HG03045 (cell line): ENCODE data around the gene UNCX.

Experiments
- ATAC-seq: cut with Tn5 transposase; IDR thresholded peaks from one replicate; pipeline ENCODE4 v1.9.1; 2021; ENCODE audit warnings: mild to moderate bottlenecking, moderate library complexity; ENCODE audit not compliant: unreplicated experiment

The UNCX gene

DNA sequence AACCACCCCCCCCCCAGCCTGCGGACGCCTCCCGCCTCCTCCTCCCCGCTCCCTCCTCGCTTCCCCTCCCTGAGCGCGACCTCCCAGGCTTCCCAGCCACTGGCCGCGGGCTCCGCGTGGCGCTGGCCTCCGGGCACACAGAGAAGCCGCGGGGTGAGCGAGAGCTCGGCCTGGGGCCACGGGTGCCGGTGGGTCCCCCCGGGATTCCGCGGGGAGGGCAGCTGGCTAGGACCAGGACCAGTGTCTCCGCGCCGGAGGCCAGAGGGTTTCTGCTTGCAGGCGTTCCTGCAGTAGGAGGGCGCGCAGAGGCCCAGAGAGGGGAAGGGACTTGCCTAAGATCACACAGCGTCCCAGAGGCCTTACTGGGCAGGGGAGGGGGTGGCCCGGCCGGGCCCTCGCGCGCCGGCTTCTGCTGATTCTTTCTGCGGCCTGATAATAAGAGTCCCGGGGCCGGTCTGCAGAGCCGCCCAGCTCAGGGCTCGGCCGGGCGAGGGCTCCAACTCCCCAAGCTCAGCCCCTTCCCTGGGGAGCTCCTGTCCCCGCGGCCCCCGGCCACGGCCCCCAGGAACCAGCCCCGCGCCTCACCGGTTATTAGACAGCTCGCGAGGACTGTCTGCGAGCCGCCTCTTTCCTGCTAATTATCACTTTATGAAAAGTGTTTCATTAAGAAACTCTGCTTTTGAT lies 10.1 kb downstream of the UNCX start:
- ATAC-seq, result no peak

- ATAC-seq, result no peak
Measured at GRCh38 chr7:1243290-1243963, 10.8 kb downstream of the UNCX start.

GRCh38 chr7:1243964-1244416 lies 11.3 kb downstream of the UNCX start:
- ATAC-seq, result no peak

- no peak for ATAC-seq
Measured at GRCh38 chr7:1244700-1245523, 12.2 kb downstream of the UNCX start.

DNA sequence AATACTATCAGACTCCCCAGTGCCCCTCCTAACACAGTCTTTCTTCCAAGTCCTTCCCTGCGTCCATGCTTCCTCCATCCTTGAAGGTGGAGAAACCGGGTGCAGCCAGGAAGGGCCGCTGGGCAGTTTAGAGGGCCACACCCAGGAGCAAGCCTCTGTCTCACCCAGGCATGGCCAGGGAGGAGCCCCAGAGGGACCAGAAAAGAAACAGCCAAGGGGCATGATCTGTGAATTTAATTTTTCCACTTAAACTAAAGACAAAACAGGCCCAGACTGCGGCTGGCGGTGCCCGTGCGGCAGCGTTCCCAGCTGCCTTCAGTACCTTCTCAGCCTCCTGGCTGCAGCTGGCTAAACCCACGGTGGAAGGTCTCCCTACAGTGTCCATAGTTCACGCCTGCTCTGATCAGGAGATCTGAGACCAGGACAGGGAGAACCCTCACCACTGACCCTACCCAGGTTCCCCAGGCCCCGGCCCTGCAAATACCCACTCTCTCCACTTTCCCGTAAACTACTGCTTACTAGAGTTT lies 12.9 kb downstream of the UNCX start:
- ATAC-seq, result no peak

DNA sequence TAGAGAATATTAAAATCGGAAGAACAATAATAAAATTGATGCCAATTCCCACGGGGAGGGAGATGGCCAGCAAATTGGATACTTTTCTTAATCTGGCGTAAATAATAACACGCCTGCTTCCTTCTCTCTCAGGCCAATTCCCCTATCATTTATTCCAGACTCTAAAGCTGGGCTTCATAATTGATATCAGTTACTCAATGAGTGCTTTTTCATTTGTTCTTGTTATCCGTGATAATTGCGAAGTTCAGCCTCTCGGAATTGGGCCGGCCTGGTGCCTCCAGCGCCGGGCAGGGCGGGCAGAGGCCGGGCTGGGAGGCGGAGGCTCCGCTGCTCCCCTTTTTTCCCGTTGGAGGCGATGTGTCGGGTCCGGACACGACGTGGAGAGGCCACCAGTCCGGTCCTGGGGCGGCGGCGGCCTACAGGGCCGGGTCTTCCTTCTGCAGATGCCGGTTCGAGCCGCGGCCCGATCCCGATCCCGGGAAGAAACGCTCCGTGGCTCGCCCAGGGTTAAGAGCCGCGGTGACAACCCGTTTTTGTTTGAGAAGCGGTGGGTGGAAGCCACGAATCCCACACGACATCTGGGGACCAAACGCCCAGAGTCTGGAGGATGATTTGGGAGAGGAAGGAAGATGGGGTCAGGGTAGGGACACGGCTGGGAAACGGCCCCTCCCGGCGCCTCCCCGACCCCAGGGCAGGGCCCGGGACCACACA lies 13.6 kb downstream of the UNCX start:
- no peak for ATAC-seq

- ATAC-seq, result no peak
Measured at GRCh38 chr7:1246871-1247526, 14.3 kb downstream of the UNCX start.

DNA sequence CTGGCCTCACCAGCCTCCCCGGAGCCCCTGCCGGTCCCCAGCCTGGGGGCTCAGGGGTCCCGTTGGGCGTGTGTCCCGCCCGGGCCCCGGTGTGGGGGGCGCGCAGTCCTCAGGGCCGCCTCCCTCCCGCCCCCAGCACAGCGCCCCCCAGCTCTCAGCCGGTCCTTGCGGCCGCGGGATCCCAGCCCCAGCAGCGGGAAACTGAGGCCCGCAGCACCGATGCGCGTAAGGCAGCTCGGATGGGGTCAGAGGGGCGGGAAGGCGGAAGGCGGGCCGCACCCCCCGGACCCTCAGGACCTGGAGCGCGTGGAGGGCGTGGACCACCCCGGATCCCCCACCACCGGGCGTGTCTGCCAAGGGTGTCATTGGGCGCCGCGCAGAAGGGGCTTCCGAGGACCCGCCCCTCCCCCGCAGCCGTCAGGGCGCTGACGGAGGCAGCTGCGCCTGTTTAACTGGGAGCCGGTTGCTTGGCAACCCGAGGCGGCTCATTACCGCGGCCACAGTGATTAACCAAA lies 14.9 kb downstream of the UNCX start:
- ATAC-seq, result no peak

DNA sequence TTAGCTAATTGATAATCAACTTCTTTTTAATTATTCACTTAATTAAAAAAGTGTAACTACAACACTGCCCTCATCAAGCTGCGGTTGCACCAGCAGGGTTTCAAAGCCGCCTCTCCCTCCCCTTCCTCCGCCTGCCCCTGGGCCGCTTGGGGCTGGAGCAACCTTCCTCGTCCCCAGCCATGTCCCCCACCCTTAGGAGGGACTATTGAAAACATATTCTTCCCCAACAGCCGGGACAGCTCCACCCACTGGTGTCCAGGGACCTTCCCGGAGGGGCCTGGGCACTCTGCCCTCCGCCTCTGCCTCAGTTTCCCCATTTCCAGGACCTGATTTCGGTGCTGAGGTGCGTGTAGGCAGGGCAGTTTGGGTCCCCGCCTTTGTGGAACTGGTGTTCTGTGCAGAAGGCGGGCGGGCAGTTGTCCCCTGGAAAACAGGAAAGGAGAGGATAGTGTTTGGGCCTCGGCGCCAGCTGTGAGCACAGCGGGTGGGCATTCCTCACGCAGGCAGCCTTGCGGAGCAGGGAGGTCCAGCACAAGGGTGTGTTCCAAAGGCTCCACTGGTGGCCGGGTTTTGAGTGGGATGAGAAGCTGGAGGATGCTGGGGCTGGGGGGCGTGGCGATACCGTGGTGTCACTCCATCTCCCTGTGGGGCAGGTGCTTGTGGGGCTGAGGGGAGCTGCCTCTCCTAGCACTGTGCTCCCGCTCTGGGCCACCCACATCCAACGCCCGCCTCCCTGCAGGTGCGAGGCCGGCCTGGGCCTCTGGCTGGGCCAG lies 15.7 kb downstream of the UNCX start:
- ATAC-seq, result no peak

DNA sequence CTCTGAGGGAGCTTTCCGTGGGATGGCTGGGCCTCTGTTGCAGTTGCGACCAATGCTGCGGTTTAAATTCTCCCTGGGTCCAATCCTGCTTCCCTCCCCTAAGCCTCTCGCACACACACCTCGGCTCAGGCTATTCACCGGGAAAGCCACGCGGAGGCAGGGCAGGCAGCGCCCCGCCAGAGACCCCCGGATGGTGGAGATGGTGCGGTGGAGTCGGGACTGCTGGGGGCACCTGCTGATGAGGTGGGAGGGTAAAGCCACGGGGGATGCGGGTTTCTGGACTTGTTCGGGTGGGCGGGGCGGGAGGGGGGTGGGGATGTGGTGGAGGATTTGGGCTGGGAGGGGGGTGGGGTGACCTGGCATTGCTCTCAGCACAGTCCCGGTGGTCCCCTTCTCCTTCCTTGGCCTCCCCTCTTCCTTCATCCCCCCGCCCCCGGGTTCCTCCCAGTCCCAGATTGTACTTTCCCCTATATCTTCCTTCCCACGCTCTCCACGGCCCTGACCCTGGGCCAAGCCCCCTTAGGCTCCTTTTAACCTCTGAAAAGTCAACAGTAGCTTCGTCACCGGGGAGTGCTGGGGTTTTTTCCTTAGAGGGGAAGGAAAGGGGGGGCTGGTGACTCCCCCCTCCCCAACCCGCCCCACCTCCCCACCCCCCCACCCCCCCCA lies 16.4 kb downstream of the UNCX start:
- no peak for ATAC-seq

DNA sequence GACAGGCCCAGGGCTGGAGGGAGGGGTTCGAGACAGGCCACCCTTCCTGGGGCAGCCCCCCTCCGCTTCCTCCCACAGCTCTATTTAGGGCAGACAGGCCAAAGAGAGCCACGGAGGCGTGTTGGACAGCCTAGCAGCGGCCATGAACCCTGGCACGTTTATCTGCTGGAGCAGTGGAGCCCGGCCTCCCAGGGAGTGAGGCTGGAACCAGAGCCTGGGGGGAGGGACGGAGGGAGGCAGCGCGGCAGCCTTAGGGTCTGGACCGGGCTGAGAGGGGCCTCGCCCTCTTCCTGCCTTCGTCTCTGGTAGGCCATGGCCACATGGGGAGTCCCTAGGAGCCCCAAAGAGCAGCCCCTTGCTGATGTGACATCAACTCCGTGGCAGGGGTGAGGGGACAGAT lies 17.1 kb downstream of the UNCX start:
- ATAC-seq, result no peak

GRCh38 chr7:1250901-1251300 lies 18.2 kb downstream of the UNCX start:
- no peak for ATAC-seq

DNA sequence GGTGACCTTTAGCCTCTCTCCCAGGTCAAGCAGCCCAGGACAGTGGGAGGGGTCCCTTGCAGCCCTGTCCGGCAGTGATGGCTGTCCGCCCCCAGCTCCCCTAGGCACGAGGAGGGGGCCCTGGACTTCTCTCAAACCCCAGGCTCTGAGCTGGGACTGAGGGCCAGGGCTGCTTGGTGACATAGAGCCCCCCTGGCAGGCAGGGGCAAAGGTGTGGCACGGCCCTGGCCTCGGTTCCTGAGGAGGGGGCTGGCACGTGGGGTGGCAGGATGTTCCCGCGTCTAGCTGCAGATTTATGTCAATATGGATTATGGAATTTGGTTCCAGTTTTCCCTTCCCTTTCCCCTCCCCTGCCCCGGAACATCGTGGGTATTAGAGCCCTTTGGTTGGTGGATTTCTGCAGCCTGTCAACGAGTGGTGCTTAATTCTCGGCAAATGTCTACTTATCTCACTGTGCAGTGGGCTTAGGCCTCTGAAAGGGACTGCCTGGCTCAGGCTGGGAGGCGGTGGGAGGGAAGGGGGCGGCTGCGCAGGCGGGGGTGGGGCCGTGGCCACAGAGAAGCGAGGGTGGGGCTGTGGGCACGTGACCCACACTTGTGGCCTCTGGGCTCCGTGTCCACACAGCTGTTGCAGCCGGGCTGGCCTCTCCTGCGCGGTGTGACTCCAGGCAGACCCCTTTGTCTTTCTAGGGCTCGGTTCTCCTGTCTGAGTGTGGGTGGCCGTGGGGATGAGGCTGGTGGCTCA lies 19.3 kb downstream of the UNCX start:
- ATAC-seq, result no peak

GRCh38 chr7:1252540-1253090 lies 19.9 kb downstream of the UNCX start:
- no peak for ATAC-seq

- ATAC-seq, result no peak
Measured at GRCh38 chr7:1253681-1254181, 21.1 kb downstream of the UNCX start.

DNA sequence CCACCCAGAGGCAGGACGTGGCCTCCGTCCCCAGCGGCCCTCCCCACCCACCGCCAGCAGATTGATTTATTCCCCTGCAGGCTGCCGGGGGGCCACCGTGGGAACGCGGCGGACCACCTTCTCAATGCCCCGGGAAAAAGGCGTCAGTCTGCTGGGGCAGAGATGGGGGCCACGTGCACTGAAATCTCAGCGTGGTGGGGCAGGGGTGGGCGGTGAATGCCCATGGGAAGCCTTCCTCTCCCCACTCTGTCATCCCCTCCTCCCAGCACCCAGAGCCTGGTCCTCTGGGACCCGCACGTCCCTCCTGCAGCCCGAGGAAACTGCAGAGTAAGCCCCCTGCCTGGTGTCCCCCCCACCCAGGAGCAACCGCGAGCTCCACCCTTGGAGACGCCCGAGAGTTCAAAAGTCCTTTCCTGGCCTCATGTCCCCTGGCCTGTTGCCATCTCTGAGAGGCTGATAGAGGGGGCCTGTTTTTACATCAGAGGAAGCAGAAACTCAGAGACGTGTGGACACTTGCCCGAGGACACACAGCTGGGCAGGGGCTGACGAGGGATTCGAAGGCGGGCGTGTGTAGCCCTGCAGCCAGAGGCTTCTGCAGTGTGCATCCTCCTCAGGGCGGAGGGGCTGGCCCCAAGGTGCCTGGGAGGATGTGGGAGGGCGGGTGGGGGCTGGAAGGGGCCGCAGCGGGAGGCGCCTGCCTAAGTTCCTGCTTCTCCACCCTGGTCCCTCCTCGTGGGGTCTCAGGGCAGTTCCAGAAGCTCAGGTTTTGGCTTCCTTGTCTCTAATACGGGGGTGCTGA lies 21.8 kb downstream of the UNCX start:
- ATAC-seq, result no peak
